GM12801 (cell line): Measurements from ENCODE around the gene LYL1.

Source experiments
- TF ChIP-seq, protein P1 (sequence below): IDR thresholded peaks from one replicate; pipeline ENCODE4 v1.5.1; 2011; ENCODE audit warnings: control low read depth; ENCODE audit not compliant: insufficient read length; ENCODE audit errors: extremely low read depth

The LYL1 gene

GRCh38 chr19:13066226-13066625 is 36.4 kb downstream of the LYL1 start:
- TF ChIP-seq, protein P1, sequence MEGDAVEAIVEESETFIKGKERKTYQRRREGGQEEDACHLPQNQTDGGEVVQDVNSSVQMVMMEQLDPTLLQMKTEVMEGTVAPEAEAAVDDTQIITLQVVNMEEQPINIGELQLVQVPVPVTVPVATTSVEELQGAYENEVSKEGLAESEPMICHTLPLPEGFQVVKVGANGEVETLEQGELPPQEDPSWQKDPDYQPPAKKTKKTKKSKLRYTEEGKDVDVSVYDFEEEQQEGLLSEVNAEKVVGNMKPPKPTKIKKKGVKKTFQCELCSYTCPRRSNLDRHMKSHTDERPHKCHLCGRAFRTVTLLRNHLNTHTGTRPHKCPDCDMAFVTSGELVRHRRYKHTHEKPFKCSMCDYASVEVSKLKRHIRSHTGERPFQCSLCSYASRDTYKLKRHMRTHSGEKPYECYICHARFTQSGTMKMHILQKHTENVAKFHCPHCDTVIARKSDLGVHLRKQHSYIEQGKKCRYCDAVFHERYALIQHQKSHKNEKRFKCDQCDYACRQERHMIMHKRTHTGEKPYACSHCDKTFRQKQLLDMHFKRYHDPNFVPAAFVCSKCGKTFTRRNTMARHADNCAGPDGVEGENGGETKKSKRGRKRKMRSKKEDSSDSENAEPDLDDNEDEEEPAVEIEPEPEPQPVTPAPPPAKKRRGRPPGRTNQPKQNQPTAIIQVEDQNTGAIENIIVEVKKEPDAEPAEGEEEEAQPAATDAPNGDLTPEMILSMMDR = no peak

- TF ChIP-seq, protein P1 = no peak
These were observed 38.6 kb downstream of the LYL1 start for GRCh38 chr19:13064092-13064489.

DNA sequence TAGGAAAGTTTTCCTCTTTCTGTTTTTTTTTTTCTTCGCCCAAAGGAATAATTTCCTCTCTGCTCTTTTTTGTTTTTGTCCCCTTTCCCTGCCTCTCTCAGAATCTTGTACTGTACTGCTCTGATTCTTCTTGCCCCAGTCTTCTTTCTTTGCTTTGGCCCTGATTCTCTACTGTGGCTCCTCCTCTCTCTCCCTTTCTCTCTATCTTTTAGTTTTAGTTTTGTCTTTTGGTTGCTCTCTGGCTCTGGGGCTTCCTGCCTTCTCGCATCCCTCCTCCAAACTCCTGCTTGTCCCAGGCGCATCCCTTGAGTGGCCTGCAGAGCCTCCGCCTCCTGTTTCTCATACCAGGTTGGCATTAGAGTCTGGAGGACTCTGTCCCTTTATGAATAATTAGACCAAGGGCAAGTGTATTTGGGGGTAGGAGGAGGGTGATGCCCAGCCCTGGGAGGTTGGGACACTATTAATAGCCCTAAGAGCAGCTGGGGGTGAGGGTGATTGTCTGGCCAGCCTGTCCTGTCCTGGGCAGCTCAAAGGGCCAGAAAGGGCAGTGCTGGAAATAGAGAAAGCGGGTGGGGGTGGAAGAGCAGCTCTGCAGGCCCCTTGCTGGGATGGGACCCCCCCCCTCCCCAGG is 39.1 kb downstream of the LYL1 start:
- TF ChIP-seq, protein P1 = no peak

DNA sequence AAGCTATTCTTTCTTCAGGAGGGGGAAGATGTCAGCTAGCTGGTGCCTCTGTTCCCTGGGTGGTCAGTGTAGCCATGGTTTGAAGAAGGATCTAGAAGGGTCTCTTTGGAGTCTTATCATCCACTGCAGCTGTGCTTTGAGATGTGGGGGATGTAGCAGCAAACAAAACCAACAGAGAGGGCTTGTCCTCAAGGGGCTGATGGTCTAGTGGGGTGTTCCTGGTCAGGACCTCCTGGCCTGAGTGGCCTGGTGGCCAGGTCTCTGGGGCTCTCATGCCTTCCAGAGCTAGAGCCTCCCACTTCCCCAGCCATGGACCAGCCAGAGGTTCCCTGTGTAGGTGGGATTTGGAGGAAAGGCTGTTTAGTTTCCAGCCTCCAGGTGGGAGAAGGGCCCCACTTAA is 40.3 kb downstream of the LYL1 start:
- TF ChIP-seq, protein P1 = no peak

DNA sequence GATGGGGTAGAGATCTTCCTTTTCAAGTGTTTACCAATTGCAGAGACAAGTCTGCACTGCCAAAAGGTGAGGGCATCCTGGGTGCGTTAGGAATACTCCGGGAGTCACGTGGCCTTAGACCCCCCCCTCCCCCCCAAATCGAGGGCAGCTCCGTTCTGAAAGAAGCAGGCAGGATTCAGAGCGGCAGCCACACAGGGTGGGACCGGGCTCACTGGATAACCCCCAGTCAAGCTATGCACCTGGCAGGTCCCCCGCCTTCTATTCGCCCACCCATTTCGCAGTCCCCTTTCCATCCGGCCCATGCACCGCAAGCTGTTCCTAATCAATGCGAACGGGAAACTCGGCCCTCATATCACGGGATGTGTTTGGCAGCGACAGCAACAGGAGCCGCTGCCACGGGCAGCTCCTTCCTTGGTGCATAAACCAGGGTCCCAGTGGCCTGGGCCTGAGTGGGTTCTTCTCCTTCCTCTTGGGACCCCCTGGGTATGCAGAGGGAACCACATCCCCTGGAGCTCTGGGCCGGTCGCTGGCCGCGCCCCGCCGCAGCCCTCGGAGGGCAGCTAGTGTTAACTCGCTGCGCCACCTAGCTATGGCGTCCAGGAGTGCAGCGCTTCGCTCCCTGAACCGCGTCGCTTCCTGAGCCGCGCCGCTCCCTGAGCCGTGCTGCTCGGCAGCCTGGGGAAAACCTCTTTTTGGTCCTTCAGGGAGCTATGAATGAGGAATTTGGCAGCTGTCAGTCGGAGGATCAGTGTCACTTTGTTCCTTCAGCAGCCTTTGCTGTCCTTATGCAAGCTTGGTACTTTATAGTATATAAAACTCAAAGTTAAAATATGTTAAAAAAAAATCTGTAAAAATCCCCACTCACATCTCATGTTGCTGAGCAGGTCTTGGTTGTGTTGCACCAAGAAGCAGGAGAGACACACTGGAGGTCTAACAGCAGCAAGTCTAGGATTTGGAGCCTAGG is 41.4 kb downstream of the LYL1 start:
- TF ChIP-seq, protein P1 = peak; percentile 50

GRCh38 chr19:13060233-13060963 is 42.3 kb downstream of the LYL1 start:
- TF ChIP-seq, protein P1 = no peak
